ENCODE data around the gene CNTFR. TPM values are rescaled to one million over a fixed set of nuclear protein-coding genes. Genes with fewer than 3 reads are reported as not detected.

The CNTFR gene
- total RNA-seq, 2 donors from 2014 or later, result 8.7 to 13.7 TPM

DNA sequence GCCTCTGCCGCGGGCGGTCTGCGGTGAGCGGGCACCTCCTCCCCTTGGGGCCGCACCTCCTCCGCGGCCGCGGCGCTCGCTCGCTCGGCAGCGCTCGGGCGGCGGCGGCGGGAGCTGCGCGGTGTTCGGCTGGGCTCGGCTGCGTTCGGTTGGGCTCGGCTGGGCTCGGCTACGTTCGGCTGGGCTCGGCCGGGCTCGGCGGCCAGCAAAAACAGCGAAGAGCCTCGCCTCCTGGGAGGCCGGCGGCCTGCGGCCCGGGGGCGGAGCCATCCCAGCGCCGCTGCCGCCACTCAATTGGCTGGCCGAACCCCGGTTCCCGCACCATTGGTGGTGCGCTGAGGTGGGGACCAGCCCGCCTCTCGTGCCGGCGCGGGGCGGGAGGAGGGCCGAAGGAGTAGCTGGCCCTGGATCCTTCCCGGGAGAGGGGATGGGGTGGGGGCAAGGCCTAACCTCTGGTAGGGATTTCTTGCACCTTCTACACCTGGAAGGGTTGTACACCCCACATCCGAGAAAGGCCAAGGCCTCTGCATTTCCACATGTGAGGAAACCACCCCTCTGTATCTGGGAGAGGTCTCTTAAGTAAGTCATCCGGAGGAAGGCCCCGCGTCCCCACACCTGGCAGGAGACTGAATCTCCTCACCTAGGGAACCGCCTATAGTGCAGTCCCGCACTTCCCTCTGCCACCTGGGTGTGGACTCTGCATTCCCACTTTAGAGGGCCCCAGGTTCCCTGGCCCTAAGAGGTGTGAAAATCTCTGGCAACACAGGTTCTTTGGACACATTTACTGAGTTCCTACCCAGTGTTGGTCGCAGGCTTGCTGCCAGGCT lies 66.3 kb downstream of the CNTFR start, which contains the start of gene ENHO:
ENHO (minus strand) TSS at position 20 of the 827 bp plus-strand sequence. CDS start 1,295 bp downstream, outside the sequence.
- peak within 1 kb of the TSS; percentile 80 for H3K4me3 ChIP-seq
- H3K27ac ChIP-seq, result no peak within 1 kb of the TSS
- ATAC-seq (ENCODE audit: insufficient number of reproducible peaks, low FRiP score, low read depth), result peak; percentile 96
- DNase-seq (ENCODE audit: low spot score), result peak; percentile 28
- no peaks in the 10 kb centered on the region for H3K9me3 ChIP-seq
- H3K27me3 ChIP-seq (replicated peaks; ENCODE audit: insufficient read depth), result no peaks in the 10 kb centered on the region
- TF ChIP-seq, protein P1, sequence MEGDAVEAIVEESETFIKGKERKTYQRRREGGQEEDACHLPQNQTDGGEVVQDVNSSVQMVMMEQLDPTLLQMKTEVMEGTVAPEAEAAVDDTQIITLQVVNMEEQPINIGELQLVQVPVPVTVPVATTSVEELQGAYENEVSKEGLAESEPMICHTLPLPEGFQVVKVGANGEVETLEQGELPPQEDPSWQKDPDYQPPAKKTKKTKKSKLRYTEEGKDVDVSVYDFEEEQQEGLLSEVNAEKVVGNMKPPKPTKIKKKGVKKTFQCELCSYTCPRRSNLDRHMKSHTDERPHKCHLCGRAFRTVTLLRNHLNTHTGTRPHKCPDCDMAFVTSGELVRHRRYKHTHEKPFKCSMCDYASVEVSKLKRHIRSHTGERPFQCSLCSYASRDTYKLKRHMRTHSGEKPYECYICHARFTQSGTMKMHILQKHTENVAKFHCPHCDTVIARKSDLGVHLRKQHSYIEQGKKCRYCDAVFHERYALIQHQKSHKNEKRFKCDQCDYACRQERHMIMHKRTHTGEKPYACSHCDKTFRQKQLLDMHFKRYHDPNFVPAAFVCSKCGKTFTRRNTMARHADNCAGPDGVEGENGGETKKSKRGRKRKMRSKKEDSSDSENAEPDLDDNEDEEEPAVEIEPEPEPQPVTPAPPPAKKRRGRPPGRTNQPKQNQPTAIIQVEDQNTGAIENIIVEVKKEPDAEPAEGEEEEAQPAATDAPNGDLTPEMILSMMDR (IDR thresholded peaks at IDR 0.05), result no peak
- no peaks in the 10 kb centered on the region for H3K36me3 ChIP-seq
- H3K4me1 ChIP-seq (ENCODE audit: control insufficient read depth in 1 of 2, low read depth in 2 of 2), result peaks cover 0 to 14% of the 10 kb centered on the region in 2 donors

DNA sequence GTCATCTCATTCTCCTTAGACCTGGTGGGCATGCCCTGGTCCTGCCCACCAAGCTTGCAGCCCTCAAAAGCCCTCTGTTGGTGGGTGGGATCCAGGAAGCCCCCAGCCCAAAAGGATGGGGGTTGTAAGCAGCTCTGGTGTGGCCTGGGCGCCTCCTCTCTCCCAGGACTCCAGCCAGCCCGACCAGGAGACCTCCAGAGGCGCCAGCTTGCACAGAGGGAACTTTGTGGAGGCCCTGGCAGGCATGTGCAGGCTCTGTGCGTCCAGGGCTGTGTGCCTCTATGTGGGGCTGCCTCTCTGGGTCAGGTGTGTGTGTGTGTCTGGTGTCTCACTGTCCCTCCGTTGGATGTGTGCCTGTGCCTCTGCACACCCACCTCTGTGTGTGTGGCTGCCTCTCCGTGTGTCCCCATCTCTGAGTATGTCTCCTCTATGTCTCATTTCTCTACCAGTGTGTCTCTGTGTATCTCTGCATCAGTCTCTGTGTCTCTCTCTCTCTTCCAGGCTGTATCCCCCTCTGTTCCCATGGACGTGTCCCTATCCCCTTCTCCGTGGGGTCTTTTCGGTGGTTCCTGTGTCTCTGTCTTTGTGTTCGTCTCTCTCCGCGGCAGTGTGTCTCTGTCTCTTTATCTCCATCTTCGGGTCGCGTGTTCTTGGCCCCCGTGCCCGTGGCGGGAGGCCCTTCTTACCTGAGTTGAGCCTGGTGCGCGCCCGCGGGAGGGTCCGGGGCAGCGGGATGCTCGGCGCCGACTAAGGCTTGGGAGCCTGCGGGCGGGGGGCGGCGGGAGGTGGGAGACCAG lies 67.2 kb downstream of the CNTFR start:
- Histone ChIP-seq H3K9me3 (no peaks in the 10 kb centered on the region), H3K27ac (no peak overlapping the region), H3K36me3 (no peaks in the 10 kb centered on the region), H3K27me3 (replicated peaks; ENCODE audit: insufficient read depth) (no peaks in the 10 kb centered on the region), H3K4me3 (peak overlapping the region; percentile 80), H3K4me1 (ENCODE audit: control insufficient read depth in 1 of 2, low read depth in 2 of 2) (peaks cover 0 to 14% of the 10 kb centered on the region in 2 donors)
- TF ChIP-seq, protein P1 (IDR thresholded peaks at IDR 0.05), result no peak
- ATAC-seq (ENCODE audit: insufficient number of reproducible peaks, low FRiP score, low read depth) (no peak), DNase-seq (ENCODE audit: low spot score) (no peak)

DNA sequence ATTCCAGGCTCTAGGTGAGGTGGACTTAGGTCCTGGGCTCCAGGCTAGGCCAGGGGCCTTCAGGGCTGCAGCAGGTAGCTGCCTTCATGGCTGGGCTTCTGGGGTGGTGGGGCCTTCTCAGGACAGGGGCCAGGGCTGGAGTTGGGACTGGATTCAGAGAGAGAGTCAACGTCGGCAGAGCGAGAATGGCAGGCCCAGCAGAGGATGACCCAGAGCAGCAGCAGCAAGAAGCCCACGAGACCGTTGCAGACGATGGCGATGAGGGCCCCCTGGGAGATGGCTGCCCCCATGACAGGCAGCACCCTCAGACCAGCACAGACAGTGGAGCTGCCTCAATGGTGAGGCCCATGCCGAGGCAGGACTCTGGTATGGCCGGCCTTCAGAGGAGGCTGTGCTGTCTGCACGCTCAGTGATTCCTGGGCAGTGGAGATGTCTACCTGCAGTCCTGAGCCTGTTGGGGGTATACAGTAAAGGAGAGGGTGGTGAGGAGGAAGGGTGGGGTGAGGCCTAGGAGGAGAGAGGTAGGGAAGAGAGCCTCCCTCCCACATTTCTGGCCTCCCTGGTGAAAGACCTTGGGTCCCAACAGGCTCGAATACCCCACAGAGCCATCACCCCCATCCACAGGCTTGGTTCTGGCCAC lies 68.0 kb downstream of the CNTFR start:
- Histone ChIP-seq H3K4me1 (ENCODE audit: control insufficient read depth in 1 of 2, low read depth in 2 of 2) (peaks cover 0 to 14% of the 10 kb centered on the region in 2 donors), H3K9me3 (no peaks in the 10 kb centered on the region), H3K4me3 (no peak overlapping the region), H3K27me3 (replicated peaks; ENCODE audit: insufficient read depth) (no peaks in the 10 kb centered on the region), H3K27ac (no peak overlapping the region), H3K36me3 (no peaks in the 10 kb centered on the region)
- DNase-seq (ENCODE audit: low spot score), result no peak
- TF ChIP-seq, protein P1 (IDR thresholded peaks at IDR 0.05), result no peak
- ATAC-seq (ENCODE audit: insufficient number of reproducible peaks, low FRiP score, low read depth), result no peak

DNA sequence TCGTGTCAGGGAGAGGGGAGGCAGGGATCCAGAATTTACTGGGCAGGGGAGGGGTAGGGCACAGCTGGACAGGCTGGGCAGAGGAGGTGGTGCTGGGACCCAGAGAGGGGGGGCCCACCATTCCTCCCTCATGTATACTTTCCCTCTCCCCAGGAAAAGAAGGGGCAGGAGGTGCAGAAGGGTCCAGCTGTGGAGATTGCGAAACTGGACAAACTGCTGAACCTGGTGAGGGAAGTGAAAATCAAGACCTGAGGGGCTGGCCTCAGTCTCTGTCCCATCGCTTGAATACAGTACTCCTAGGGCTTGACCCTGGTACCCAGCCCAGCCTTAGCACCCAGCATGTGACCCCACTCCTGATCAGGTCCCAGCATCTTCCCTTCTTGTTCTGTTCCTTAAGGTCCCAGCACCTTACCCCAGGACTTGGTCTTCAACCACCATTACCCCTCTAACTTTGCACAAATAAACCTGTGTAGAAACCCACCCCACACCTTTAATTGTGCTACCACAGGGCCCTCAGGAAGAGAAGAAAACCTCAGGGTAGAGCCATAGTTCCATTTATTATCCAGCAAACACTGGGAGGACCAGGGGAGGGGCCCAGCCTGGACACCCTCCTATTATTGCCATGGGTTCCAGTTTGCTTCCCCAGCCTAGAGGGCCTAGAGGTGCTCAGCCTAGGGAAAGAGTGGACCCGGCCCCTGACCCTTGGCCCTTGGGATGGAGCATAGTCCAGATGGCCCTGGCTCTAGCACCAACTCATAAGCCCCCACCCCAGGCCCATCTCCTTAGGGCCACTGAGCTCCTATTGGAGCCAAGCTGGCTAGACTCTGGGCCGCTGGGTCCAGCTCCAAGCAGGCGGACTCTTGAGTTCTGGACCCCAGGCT lies 68.8 kb downstream of the CNTFR start:
- H3K4me3 ChIP-seq, result no peak overlapping the region
- no peak overlapping the region for H3K27ac ChIP-seq
- TF ChIP-seq, protein P1 (IDR thresholded peaks at IDR 0.05), result no peak
- H3K27me3 ChIP-seq (replicated peaks; ENCODE audit: insufficient read depth), result no peaks in the 10 kb centered on the region
- no peak for DNase-seq (ENCODE audit: low spot score)
- peaks cover 0 to 14% of the 10 kb centered on the region in 2 donors for H3K4me1 ChIP-seq (ENCODE audit: control insufficient read depth in 1 of 2, low read depth in 2 of 2)
- H3K36me3 ChIP-seq, result no peaks in the 10 kb centered on the region
- no peak for ATAC-seq (ENCODE audit: insufficient number of reproducible peaks, low FRiP score, low read depth)
- H3K9me3 ChIP-seq, result no peaks in the 10 kb centered on the region
